ACC112 (cell line): ENCODE measurements around the gene FSIP1.
A peak's percentile ranks its signal among the peaks of the same experiment; 100 is the strongest.

Experiments
- H2AFZ ChIP-seq: fragments of 200-600 bp; sonication (generic); one replicate; pipeline ENCODE4 v1.6.0; 2017; ENCODE audit warnings: antibody characterized with exemption, low read length; ENCODE audit not compliant: unreplicated experiment
- H3K27ac ChIP-seq: fragments of 200-600 bp; sonication (generic); 2 replicates; pipeline ENCODE4 v1.5.1; 2014; ENCODE audit warnings: low read depth, mild to moderate bottlenecking, antibody characterized with exemption, low read length, moderate library complexity
- H3K27me3 ChIP-seq: fragments of 200-600 bp; sonication (generic); 2 replicates; pipeline ENCODE4 v1.6.1; 2014; ENCODE audit warnings: mild to moderate bottlenecking, antibody characterized with exemption, low read length, moderate library complexity, mixed read lengths; ENCODE audit not compliant: insufficient read depth
- H3K36me3 ChIP-seq: fragments of 200-600 bp; sonication (generic); 2 replicates; pipeline ENCODE4 v1.6.1; 2016; ENCODE audit warnings: mild to moderate bottlenecking, antibody characterized with exemption, low read length, moderate library complexity, mixed read lengths; ENCODE audit not compliant: insufficient read depth
- H3K4me1 ChIP-seq: fragments of 200-600 bp; sonication (generic); one replicate; pipeline ENCODE4 v1.6.1; 2016; ENCODE audit warnings: low read length, mixed read lengths; ENCODE audit not compliant: insufficient read depth, unreplicated experiment, control insufficient read depth
- H3K4me3 ChIP-seq: fragments of 200-600 bp; sonication (generic); 2 replicates; pipeline ENCODE4 v1.5.1; 2014; ENCODE audit warnings: mild to moderate bottlenecking, low read depth, low read length
- H3K79me2 ChIP-seq: fragments of 200-600 bp; sonication (generic); one replicate; pipeline ENCODE4 v1.6.0; 2016; ENCODE audit warnings: low read length; ENCODE audit not compliant: control insufficient read depth, unreplicated experiment, insufficient read depth

The FSIP1 gene

GRCh38 chr15:39792844-39793335, 10.2 kb upstream of the FSIP1 start:
- Histone ChIP-seq H3K4me3 (no peak overlapping the region), H2AFZ (no peak overlapping the region), H3K79me2 (no peaks in the 10 kb centered on the region), H3K36me3 (no peaks in the 10 kb centered on the region), H3K27ac (peak overlapping the region; percentile 20; the same call in 1 of the 2 replicates), H3K27me3 (no peaks in the 10 kb centered on the region), H3K4me1 (peaks cover 42% of the 10 kb centered on the region)

DNA sequence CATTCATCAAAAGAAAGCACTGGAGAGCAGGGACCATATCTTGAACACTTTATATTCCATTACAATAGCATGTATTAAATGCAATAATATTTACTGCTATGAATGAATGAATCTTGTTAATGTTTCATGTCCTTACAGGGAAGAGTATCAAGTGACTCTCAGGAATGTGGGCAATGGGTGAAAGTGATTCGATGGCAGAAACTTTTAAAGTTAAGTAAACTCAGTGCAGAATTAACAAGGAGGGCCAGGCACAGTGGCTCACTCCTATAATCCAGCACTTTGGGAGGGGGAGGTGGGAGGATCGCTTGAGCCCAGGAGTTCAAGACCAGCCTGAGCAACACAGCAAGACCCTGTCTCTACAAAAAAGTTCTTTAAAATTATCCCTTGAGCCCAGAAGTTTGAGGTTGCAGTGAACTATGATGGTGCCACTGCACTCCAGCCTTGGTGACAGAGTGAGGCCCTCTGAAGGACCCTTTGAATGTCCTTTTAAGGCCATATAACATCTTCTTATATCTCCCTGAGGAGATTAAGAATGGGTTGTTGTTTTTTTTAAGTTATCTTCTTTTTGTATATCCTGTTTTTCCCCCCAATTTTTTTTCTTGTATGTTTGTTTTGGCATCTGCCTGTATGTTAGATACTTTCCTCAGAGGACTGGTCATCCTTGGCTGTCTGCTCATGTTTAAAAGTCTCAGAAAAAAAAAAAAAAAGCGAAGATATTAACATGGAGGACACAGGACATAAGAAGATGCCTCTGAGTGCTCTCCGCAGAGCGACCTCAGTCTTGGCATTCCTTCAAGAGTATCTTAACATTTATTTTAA, 9.6 kb upstream of the FSIP1 start:
- Histone ChIP-seq H3K36me3 (no peaks in the 10 kb centered on the region), H3K4me3 (no peak overlapping the region), H3K27ac (peak overlapping the region; percentile 20), H3K27me3 (no peaks in the 10 kb centered on the region), H3K79me2 (no peaks in the 10 kb centered on the region), H2AFZ (no peak overlapping the region), H3K4me1 (peaks cover 48% of the 10 kb centered on the region)

DNA sequence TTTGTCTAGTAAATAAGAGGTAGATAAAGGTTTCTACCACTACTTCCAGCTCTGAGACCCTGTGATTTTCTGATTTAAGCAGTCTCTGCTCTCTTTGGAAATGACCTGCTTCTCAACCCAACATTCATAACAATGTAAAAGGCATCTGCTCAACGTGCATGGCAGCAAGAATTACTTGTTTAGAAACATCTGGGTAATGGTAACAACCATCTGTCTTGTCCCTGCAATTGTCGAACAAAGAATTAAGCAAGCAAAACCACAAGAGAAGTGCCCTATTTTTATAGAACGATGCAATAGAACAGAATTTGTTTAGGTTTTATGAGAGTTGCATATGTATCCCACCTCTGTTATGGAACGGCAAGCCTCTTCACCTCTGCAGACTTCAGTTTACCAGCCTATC, 7.1 kb upstream of the FSIP1 start:
- Histone ChIP-seq H3K79me2 (peaks cover 5% of the 10 kb centered on the region), H3K4me1 (peaks cover 68% of the 10 kb centered on the region), H3K27me3 (no peaks in the 10 kb centered on the region), H3K36me3 (no peaks in the 10 kb centered on the region), H3K27ac (peak overlapping the region; percentile 28), H3K4me3 (no peak overlapping the region), H2AFZ (no peak overlapping the region)

GRCh38 chr15:39788800-39789565, 6.3 kb upstream of the FSIP1 start:
- Histone ChIP-seq H3K4me1 (peaks cover 76% of the 10 kb centered on the region), H3K79me2 (peaks cover 7% of the 10 kb centered on the region), H2AFZ (no peak overlapping the region), H3K27me3 (no peaks in the 10 kb centered on the region), H3K4me3 (no peak overlapping the region), H3K36me3 (no peaks in the 10 kb centered on the region), H3K27ac (peak overlapping the region; percentile 28)

DNA sequence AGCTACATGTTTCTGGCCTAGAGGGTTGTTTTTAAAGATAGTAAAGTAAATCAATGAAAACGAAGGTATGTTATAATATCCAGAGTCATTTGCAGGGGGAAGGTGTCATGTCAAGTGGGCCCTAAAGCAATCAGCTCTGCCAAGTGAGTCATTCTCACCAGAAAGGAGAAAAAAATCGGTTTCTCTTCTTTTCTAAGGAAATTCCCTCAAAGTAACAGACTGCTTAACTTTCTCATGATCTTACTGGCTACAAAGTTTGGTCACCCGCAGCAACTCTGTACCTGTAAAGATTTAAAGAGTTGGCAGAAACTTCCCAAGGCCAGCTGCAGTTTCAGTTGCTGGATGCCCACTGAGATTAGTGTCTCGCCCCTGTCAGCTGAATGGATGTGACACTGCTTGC, 5.5 kb upstream of the FSIP1 start:
- Histone ChIP-seq H3K4me3 (no peak overlapping the region), H3K4me1 (peaks cover 75% of the 10 kb centered on the region), H3K36me3 (no peaks in the 10 kb centered on the region), H3K27ac (no peak overlapping the region), H3K79me2 (peaks cover 15% of the 10 kb centered on the region), H2AFZ (no peak overlapping the region), H3K27me3 (no peaks in the 10 kb centered on the region)

DNA sequence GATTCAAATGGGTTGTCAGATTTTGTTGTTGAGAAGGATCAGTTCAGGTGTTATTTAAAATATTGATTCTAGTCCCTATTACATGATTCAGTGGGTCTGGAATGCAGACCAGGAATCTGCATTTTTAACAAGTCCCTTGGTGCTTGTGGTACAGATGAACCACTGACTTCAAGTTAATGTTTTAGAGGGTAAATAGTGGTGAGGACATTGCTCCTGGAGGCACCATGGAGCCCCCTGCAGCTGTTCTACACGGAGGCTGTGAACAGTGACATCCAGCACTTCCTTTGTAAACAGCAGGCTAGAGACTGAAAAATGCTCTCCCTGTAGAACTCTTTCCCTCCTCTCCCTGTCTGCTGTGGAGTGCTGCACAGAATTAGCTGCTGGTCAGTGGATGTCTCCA, 4.8 kb upstream of the FSIP1 start:
- Histone ChIP-seq H3K27me3 (no peaks in the 10 kb centered on the region), H2AFZ (no peak overlapping the region), H3K79me2 (peaks cover 15% of the 10 kb centered on the region), H3K27ac (no peak overlapping the region), H3K4me3 (no peak overlapping the region), H3K4me1 (peaks cover 68% of the 10 kb centered on the region), H3K36me3 (no peaks in the 10 kb centered on the region)

GRCh38 chr15:39786447-39787056, 3.9 kb upstream of the FSIP1 start:
- Histone ChIP-seq H3K79me2 (peaks cover 15% of the 10 kb centered on the region), H3K4me3 (no peak overlapping the region), H3K27ac (no peak overlapping the region), H3K27me3 (no peaks in the 10 kb centered on the region), H2AFZ (no peak overlapping the region), H3K4me1 (peaks cover 60% of the 10 kb centered on the region), H3K36me3 (no peaks in the 10 kb centered on the region)

DNA sequence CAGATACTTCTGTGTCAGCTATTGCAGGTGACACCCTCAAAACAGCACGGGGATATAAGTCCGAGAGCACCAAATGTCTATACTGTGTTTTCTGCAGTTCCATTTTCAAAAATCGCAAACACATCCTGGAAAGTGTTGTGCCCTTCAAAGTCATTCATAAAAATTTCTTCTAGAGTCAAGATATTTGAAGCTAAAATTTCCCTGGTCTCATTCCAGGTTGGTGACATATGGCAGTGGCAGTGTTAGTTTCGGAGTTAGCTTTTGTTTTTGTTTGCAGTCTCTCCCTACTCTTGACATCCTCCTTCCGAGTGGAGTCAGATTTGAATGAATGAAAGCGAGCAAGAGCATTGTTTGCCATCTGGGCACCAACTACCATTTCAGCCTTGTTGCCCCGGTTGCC, 3.2 kb upstream of the FSIP1 start:
- Histone ChIP-seq H2AFZ (no peak overlapping the region), H3K27me3 (no peaks in the 10 kb centered on the region), H3K79me2 (peaks cover 15% of the 10 kb centered on the region), H3K4me3 (no peak overlapping the region), H3K36me3 (no peaks in the 10 kb centered on the region), H3K27ac (no peak overlapping the region), H3K4me1 (peaks cover 60% of the 10 kb centered on the region)

- Histone ChIP-seq H3K4me1 (peaks cover 60% of the 10 kb centered on the region), H3K36me3 (no peaks in the 10 kb centered on the region), H3K79me2 (peaks cover 15% of the 10 kb centered on the region), H2AFZ (no peak overlapping the region), H3K4me3 (no peak overlapping the region), H3K27me3 (no peaks in the 10 kb centered on the region), H3K27ac (no peak overlapping the region)
These were observed 2.5 kb upstream of the FSIP1 start for GRCh38 chr15:39785139-39785538.

- Histone ChIP-seq H2AFZ (no peak overlapping the region), H3K27ac (no peak overlapping the region), H3K4me3 (peak overlapping the region; percentile 92), H3K4me1 (peaks cover 56% of the 10 kb centered on the region), H3K27me3 (no peaks in the 10 kb centered on the region), H3K36me3 (no peaks in the 10 kb centered on the region), H3K79me2 (peaks cover 15% of the 10 kb centered on the region)
These were observed 2.0 kb upstream of the FSIP1 start for GRCh38 chr15:39784638-39785037.
